Erythroblast (primary cell): Measurements from ENCODE around the gene RRP8.

ENCODE experiments used
- GATA1 ChIP-seq: IDR thresholded peaks from 2 replicates; pipeline ENCODE4 v1.6.1; 2011; ENCODE audit warnings: low read depth, mild to moderate bottlenecking, control low read depth, low read length, moderate library complexity
- POLR2A ChIP-seq: IDR thresholded peaks from 2 replicates; pipeline ENCODE4 v1.6.1; 2011; ENCODE audit warnings: mild to moderate bottlenecking, low read length

- TF ChIP-seq POLR2A = no peak
- TF ChIP-seq GATA1 = no peak
These were observed 54.8 kb downstream of the RRP8 start for GRCh38 chr11:6548641-6549040.
